MM.1S (cell line): ENCODE data around the gene BCL2.

ENCODE experiments used
- EZH2 ChIP-seq: fragments of 300-600 bp; sonication (generic); optimal IDR thresholded peaks from 2 replicates; pipeline ENCODE3; 2017; ENCODE audit warnings: low read depth, mild to moderate bottlenecking, antibody characterized with exemption, low read length, mixed read lengths
- TF ChIP-seq, protein P1 (sequence below): fragments of 300-600 bp; sonication (generic); IDR thresholded peaks from 2 replicates; pipeline ENCODE4 v1.5.1; 2016; ENCODE audit warnings: antibody characterized with exemption, low read length, mixed read lengths

DNA sequence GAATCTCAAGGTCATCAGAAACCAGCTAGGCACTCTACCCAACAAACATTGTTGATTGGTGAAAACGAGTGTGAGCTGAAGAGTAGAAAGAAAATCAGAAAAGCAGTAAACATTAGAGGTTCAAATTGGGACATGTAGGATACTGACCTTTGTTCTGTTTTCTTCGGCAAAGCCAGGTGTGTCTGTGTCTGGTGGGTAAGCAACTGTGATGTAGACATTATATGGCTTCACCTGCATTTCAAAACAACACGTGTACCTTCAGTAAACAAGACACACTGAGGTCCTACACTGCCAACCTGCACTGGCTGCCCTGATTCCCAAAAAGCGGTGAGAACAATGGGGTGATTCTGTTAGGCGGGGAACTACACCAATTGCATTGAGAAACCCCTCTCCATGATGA is 24.7 kb upstream of the BCL2 start:
- TF ChIP-seq, protein P1, sequence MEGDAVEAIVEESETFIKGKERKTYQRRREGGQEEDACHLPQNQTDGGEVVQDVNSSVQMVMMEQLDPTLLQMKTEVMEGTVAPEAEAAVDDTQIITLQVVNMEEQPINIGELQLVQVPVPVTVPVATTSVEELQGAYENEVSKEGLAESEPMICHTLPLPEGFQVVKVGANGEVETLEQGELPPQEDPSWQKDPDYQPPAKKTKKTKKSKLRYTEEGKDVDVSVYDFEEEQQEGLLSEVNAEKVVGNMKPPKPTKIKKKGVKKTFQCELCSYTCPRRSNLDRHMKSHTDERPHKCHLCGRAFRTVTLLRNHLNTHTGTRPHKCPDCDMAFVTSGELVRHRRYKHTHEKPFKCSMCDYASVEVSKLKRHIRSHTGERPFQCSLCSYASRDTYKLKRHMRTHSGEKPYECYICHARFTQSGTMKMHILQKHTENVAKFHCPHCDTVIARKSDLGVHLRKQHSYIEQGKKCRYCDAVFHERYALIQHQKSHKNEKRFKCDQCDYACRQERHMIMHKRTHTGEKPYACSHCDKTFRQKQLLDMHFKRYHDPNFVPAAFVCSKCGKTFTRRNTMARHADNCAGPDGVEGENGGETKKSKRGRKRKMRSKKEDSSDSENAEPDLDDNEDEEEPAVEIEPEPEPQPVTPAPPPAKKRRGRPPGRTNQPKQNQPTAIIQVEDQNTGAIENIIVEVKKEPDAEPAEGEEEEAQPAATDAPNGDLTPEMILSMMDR, result no peak
- TF ChIP-seq EZH2, result no peak
